Stimulated activated CD8-positive, alpha-beta memory T cell treated with anti-CD3 and anti-CD28 coated beads, Interleukin-7, amount 100 ng/mL, for 1 hour (primary cell): ENCODE measurements around the gene FAM13A.

ENCODE experiments used
- DNase-seq, 2 donors: peaks; one replicate each; pipeline ENCODE4 v3.0.0-alpha.2; 2020; ENCODE audit warnings: low read depth in 2 of 2

The FAM13A gene

GRCh38 chr4:88843067-88843685 is 213.8 kb downstream of the FAM13A start:
- no peak for DNase-seq

DNA sequence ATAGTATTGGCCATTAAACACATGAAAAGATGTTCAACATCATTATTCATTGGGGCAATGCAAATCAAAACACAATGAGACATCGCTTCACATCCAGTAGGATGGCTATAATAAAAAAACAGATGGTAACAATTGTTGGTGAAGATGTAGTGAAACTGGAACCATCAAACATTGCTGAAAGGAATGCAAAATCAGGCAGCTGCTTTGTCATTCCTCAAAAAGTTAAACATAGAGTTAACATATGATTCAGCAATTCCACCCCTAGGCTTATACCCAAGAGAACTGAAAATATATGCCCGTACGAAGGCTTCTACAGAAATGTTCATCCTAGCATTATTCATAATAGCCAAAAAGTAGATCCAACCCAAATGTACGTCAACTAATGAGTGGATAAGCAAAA is 215.3 kb downstream of the FAM13A start:
- DNase-seq = no peak

DNA sequence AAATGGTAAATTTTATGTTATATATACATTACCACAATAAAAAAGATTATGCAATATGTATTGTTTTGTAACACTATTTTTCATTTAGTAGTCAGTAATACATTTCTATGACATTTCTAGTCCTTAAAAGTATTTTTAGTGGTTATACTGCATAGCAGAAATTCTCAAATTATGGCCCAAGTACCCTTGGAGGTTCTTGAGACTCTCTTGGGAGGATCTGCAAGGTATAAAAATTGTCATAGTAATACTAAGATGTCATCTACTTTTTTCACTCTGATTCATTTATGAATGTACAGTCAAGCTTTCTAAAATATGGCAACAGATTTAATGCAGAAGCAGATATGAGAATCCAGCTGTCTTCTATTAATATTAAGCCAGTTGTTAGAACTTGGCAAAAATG is 220.8 kb downstream of the FAM13A start:
- DNase-seq = no peak

GRCh38 chr4:88831031-88831430 is 226.0 kb downstream of the FAM13A start:
- no peak for DNase-seq

GRCh38 chr4:88830598-88830997 is 226.4 kb downstream of the FAM13A start:
- no peak for DNase-seq

GRCh38 chr4:88828842-88829571 is 228.0 kb downstream of the FAM13A start:
- no peak for DNase-seq

DNA sequence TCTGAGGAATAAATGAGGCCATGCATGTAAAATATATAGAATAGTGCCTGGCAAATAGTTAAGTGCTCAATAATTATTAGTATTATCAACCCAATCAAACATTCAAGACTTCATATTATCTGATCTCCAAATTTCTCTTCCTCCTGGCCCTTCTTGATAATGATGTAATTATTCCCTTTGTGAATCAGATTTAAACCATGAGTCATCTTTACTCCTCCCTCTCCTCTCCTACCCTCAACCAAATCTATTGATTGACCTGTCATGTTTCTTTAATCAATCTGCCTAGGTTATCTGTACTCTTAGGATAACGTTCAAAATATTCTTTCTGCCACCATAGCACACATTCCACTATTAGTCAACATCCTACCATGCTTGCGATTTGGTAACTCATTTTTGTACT is 229.5 kb downstream of the FAM13A start:
- DNase-seq = no peak

- no peak for DNase-seq
Measured at GRCh38 chr4:88826771-88827170, 230.2 kb downstream of the FAM13A start.

DNA sequence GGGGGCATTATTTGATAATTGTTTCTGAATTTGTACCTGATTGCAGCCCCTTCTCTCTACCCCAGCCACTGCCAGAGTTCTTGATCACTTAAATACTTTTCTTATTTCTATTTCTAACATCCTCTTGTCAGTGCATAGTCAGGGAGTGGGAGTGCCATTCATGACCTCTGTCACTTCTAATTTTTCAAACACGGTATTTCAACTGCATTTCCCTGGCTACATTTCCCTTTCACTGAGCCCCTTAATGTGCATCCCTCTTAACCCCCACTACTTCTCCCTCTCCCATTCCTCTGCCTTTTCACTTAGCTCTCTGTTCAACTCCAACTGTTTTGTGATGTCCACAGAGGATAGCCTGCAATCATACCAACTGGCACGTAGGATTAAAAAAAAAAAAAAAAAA is 231.1 kb downstream of the FAM13A start:
- DNase-seq = no peak

DNA sequence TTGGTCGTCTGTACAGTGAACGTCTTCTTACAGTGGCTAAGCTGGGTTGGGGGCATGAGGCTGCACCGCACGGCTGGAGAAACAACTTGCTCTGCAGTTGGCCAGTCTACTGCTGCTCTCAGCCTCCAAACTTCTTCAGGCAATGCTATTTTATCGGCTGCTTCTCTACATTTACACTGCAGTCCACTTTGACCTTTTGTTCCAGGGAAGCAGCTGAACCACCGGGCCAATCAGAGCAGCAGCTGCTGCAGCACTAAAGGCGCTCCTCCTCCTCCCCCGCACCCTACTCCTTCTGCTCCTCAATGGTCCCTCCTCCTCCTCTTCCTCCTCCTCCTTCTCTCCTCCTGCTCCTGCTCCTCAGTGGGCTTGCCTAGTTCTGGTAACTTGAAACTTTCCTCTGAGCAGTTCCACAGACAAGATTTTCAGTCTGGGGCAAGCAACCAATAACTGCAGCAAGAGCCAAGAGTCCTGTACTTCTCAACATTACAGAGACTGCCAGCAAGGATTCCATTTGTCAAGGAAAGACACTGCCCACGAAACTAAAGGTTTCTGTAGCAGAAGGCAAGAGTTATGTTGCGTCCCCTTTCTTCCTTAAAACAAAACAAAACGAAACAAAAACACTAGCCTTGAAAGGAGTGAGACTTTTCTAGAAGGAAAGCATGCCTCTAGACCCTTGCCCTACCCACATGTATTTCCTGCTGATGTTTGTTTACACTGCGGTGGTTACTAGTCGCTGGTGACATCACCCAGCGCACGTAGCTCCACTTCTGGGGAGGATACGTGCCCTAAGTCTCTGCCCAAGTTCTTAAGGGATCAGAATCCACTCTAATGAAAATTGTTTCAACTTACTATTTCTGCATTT is 233.7 kb downstream of the FAM13A start:
- DNase-seq = peak; percentile 20 to 25

DNA sequence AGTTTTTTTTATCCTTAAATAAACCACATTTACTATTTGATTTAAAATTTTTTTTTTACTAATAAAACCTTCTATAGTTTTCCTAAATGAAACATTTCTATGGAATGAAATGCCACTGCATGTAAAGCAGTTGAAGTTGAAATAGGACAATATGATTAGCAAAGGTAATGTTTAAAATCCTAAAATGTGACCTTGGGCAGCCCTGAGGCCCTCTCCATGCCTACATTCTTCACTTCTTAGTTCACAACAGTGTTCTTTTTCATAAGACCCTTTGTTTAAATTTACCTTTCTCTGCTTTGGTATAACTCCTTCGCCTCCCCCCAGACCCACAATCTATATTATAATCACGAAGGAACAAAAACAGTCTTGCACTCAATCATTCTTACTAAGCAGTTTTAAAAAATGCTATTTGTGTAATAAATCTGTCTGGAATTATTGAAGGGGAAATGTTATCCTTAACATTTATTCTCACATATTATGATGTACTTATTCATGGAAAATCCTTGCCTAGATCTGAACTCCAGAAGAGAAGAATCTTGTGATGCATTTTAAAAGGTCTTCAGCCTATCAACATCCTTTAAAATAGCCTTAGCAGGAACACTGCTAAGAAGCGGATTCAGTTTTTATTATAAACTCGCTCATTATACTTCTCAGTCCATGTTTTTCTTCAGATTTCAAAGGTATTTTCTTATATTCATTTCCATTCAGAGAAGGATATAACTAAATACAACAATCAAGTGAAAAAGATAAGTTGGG is 234.8 kb downstream of the FAM13A start:
- DNase-seq = no peak

- DNase-seq = no peak
Measured at GRCh38 chr4:88821522-88821921, 235.5 kb downstream of the FAM13A start.

GRCh38 chr4:88820698-88821415 is 236.1 kb downstream of the FAM13A start:
- no peak for DNase-seq

- DNase-seq = no peak
Measured at GRCh38 chr4:88819818-88820697, 236.9 kb downstream of the FAM13A start.

- DNase-seq = peak in 1 of 2 donors; percentile 8
Measured at GRCh38 chr4:88818631-88819470, 238.1 kb downstream of the FAM13A start.

DNA sequence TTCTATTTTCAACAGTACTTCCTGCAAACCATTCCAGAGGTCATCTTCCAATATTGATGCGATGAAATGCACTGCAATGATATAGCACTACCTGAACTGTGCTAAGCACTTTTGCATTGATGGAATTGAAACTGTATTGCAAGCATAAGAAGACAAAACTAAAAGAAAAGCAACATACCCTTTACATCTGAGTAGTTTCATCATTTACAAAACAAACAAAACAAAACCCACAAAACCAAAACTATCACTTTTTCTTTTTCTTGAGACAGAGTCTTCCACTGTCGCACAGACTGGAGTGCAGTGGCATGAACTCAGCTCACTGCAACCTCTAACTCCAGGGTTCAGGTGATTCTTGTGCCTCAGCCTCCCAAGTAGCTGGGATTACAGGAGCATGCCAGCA is 239.2 kb downstream of the FAM13A start:
- DNase-seq = no peak

DNA sequence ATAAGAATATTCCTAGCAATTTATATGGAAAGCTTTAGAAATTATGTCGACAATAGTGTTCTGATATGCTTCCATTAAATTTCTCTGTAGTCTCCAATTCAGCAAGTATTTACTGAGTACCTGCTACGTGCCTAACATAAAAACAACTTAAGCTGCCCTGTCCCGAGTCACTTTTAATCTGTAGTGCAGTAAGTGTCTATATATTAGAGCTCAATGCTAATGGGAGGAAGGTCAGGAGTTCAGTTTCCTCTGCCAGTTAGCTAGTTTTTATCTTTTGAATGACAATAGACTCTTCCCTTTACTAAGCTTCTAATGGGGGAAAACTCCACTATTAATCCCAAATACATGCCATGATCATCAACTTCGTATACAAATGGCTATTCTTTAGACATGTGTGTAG is 240.6 kb downstream of the FAM13A start:
- DNase-seq = no peak

DNA sequence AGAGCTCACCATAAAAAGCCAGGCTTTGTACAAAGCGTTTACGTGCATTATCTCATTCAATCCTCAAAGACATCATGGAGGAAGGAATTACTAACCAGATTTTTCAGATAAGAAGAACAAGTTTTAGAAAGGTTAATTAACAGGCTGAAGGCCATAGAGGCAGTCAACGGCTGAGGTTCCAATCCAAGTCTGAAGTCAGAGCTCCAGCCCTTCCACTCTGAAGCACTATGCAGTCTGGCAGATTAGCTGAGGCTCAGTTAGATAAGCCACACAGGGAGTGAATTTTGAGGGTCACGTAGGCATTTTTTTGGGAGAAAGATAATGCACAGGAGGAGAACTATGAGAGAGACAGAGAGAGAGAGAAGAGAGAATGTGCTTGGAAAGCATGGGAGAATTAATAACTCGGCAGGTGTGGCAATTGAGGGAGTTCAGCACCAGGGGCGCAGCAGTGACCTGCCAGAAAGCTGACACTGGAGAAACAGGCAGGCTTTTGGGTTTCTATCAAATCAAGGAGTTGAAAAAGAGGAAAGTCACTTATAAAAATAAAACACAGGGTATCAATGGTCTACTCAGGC is 242.9 kb downstream of the FAM13A start:
- DNase-seq = no peak

DNA sequence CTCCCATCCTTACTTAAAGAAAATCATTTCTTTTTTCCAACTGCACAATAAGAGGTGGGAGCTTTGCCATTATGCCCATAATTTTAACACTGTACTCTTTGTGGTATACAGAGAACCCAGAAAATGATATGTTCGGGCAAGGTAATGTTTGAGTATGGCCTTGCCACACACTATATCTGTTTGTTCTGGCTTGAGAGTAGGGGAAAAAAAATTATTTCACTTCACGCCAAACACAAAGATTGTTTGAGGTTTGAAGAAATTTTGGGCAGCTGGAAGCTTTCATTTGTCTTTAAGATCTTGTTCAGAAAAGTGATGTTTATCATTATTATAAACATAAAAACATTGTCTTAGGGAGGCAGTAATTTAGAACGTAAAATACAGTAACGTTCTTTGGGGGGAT is 244.0 kb downstream of the FAM13A start:
- DNase-seq = no peak
